GM21529 (cell line): ENCODE data around the gene CA5B.
"Not testable (repeated sequence)": the region's sequence is repeated elsewhere in the genome, so short reads cannot be mapped to it uniquely, and the experiment has no call there.

Experiments used
- ATAC-seq: cut with Tn5 transposase; IDR thresholded peaks from one replicate; pipeline ENCODE4 v1.9.1; 2021; ENCODE audit not compliant: unreplicated experiment

Gene CA5B

GRCh38 chrX:15747626-15748173 is 9.6 kb downstream of the CA5B start:
- ATAC-seq, result no peak

GRCh38 chrX:15748841-15749240 is 10.8 kb downstream of the CA5B start:
- ATAC-seq, result no peak

GRCh38 chrX:15749642-15750610 is 11.9 kb downstream of the CA5B start:
- peak; percentile 94 for ATAC-seq

GRCh38 chrX:15750611-15751154 is 12.6 kb downstream of the CA5B start:
- no peak for ATAC-seq

- no peak for ATAC-seq
These were observed 13.2 kb downstream of the CA5B start for GRCh38 chrX:15751155-15751819.

- ATAC-seq, result no peak
These were observed 17.0 kb downstream of the CA5B start for GRCh38 chrX:15755091-15755490.

- ATAC-seq, result no peak
These were observed 20.1 kb downstream of the CA5B start for GRCh38 chrX:15758140-15758539.

GRCh38 chrX:15759886-15760285 is 21.8 kb downstream of the CA5B start:
- ATAC-seq, result not testable (repeated sequence)

GRCh38 chrX:15761564-15762191 is 23.6 kb downstream of the CA5B start:
- ATAC-seq, result peak; percentile 75

GRCh38 chrX:15769300-15769954 is 31.4 kb downstream of the CA5B start:
- ATAC-seq, result no peak

- ATAC-seq, result peak; percentile 94
These were observed 44.1 kb downstream of the CA5B start for GRCh38 chrX:15781961-15782699.

GRCh38 chrX:15785176-15785750 is 47.2 kb downstream of the CA5B start:
- no peak for ATAC-seq

GRCh38 chrX:15786915-15787314 is 48.8 kb downstream of the CA5B start:
- no peak for ATAC-seq

GRCh38 chrX:15789979-15790768 is 52.1 kb downstream of the CA5B start, which contains the start of gene ZRSR2:
Gene ZRSR2 (plus strand): TSS chrX:15790484. CDS start chrX:15790496, 12 bp downstream.
- peak; percentile 94 for ATAC-seq

- ATAC-seq, result peak; percentile 28
These were observed 52.8 kb downstream of the CA5B start for GRCh38 chrX:15790769-15791290.

- ATAC-seq, result no peak
These were observed 59.6 kb downstream of the CA5B start for GRCh38 chrX:15797707-15798106.

- no peak for ATAC-seq
These were observed 66.5 kb downstream of the CA5B start for GRCh38 chrX:15804563-15804962.

GRCh38 chrX:15808254-15808653 is 70.2 kb downstream of the CA5B start:
- no peak for ATAC-seq
